SK-N-SH (cell line): ENCODE measurements around the gene TMCO4.

Source experiments
- CHD2 ChIP-seq: fragments of 150-350 bp; IDR thresholded peaks from 2 replicates; pipeline ENCODE4 v1.6.1; 2018; ENCODE audit warnings: low read length; ENCODE audit not compliant: partially characterized antibody
- CTCF ChIP-seq: fragments of 200-600 bp; sonication (generic); IDR thresholded peaks from 2 replicates; pipeline ENCODE4 v1.6.1; 2017; ENCODE audit warnings: antibody characterized with exemption, mild to moderate bottlenecking, moderate library complexity
- MXI1 ChIP-seq: IDR thresholded peaks from 2 replicates; pipeline ENCODE4 v1.6.1; 2012; ENCODE audit warnings: mild to moderate bottlenecking, low read depth, low read length, improper control_type of control experiment

GRCh38 chr1:19743180-19743579, 56.5 kb downstream of the TMCO4 start:
- TF ChIP-seq MXI1 = no peak
- no peak for TF ChIP-seq CHD2
- TF ChIP-seq CTCF = no peak
